ENCODE results near the gene RGS6.

DNA sequence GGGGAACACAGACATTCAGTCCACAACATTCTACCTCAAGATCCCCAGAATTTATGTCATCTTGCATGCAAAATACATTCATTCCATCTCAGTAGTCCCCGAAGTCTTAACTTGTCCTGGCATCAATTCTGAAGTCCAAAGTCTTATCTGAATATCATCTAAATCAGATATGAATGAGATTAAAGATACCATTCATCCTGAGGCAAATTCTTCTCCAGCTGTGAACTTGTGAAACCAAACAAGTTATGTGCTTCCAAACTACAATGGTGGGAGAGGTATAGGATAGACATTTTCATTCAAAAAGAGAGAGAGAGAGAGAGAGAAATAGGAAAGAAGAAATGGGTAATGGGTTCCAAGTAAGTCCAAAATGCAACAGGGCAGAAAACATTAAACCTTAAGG lies 571.0 kb downstream of the RGS6 start:
- TF ChIP-seq EZH2 (IDR thresholded peaks at IDR 0.05; ENCODE audit: insufficient read depth, poor library complexity, severe bottlenecking) (no peak), EZH2phosphoT487 (IDR thresholded peaks at IDR 0.05; ENCODE audit: insufficient read depth, low read depth) (no peak)
